GM12878 (cell line): ENCODE measurements around the gene TUT1. TPM values are rescaled to one million over a fixed set of nuclear protein-coding genes. Genes with fewer than 3 reads are reported as not detected.
A peak's percentile ranks its signal among the peaks of the same experiment; 100 is the strongest.

Source experiments
- BCL3 ChIP-seq: IDR thresholded peaks from 2 replicates; pipeline ENCODE4 v1.6.1; 2011; ENCODE audit warnings: borderline replicate concordance, low read depth, mild to moderate bottlenecking, moderate library complexity, low read length; ENCODE audit not compliant: insufficient read depth, poor library complexity, severe bottlenecking
- BCLAF1 ChIP-seq: fragments of 450-650 bp; IDR thresholded peaks from 2 replicates; pipeline ENCODE4 v1.6.1; 2017; ENCODE audit warnings: antibody characterized with exemption, mild to moderate bottlenecking, moderate library complexity
- CHD2 ChIP-seq: IDR thresholded peaks from 2 replicates; pipeline ENCODE4 v1.6.1; 2011; ENCODE audit warnings: low read depth, low read length, improper control_type of control experiment, borderline replicate concordance
- CREB1 ChIP-seq: IDR thresholded peaks from 2 replicates; pipeline ENCODE4 v1.6.1; 2012; ENCODE audit warnings: low read depth, mild to moderate bottlenecking, inconsistent platforms
- CTCF ChIP-seq, 3 experiments: IDR thresholded peaks in 2 of 3; conservative IDR thresholded peaks in 1 of 3; 2 replicates each; pipeline ENCODE4 v1.5.1; 2011; ENCODE audit warnings: low read depth in 3 of 3, low read length in 3 of 3, mild to moderate bottlenecking in 3 of 3, control low read depth in 2 of 3, moderate library complexity in 2 of 3, inconsistent platforms in 1 of 3, mixed read lengths in 1 of 3; ENCODE audit not compliant: control insufficient read depth in 2 of 3, insufficient read depth in 1 of 3; ENCODE audit errors: extremely low read depth in 1 of 3
- EGR1 ChIP-seq, 2 experiments: IDR thresholded peaks; 1 replicate in 1 of 2; 2 replicates in 1 of 2; pipeline ENCODE4 v1.6.1; 2011 to 2012; ENCODE audit warnings: low read depth in 2 of 2, low read length in 2 of 2, borderline replicate concordance in 1 of 2, mild to moderate bottlenecking in 1 of 2, moderate library complexity in 1 of 2
- ELK1 ChIP-seq: IDR thresholded peaks from 2 replicates; pipeline ENCODE4 v1.6.1; 2012; ENCODE audit warnings: low read depth, low read length, improper control_type of control experiment
- GATAD2B ChIP-seq: fragments of 450-650 bp; conservative IDR thresholded peaks from 2 replicates; pipeline ENCODE4 v1.6.1; 2017; ENCODE audit warnings: low read depth, mild to moderate bottlenecking, moderate library complexity
- HCFC1 ChIP-seq: fragments of 150-350 bp; IDR thresholded peaks from 2 replicates; pipeline ENCODE4 v1.6.1; 2014; ENCODE audit warnings: low read length
- IKZF1 ChIP-seq: fragments of 450-650 bp; conservative IDR thresholded peaks from 2 replicates; pipeline ENCODE4 v1.6.1; 2017; ENCODE audit warnings: antibody characterized with exemption, mild to moderate bottlenecking
- JUND ChIP-seq: IDR thresholded peaks from 2 replicates; pipeline ENCODE4 v1.6.1; 2012; ENCODE audit warnings: low read depth, mild to moderate bottlenecking, low read length, improper control_type of control experiment, moderate library complexity
- KLF5 ChIP-seq: fragments of 450-650 bp; IDR thresholded peaks from 2 replicates; pipeline ENCODE4 v1.6.1; 2014; ENCODE audit warnings: mild to moderate bottlenecking; ENCODE audit not compliant: partially characterized antibody
- MTA2 ChIP-seq: fragments of 450-650 bp; IDR thresholded peaks from 2 replicates; pipeline ENCODE4 v1.6.1; 2016; ENCODE audit warnings: low read depth, mild to moderate bottlenecking, moderate library complexity
- POLR2A ChIP-seq: IDR thresholded peaks from 2 replicates; pipeline ENCODE4 v1.6.1; 2011; ENCODE audit warnings: low read depth, mild to moderate bottlenecking, low read length
- RB1 ChIP-seq: fragments of 450-650 bp; formaldehyde crosslinking; IDR thresholded peaks from 2 replicates; pipeline ENCODE4 v1.6.1; 2017; ENCODE audit warnings: mild to moderate bottlenecking, borderline replicate concordance
- SMARCA5 ChIP-seq: fragments of 450-650 bp; IDR thresholded peaks from 2 replicates; pipeline ENCODE4 v1.6.1; 2017; ENCODE audit warnings: mild to moderate bottlenecking
- SMC3 ChIP-seq: IDR thresholded peaks from 2 replicates; pipeline ENCODE4 v1.6.1; 2011; ENCODE audit warnings: low read length, improper control_type of control experiment, borderline replicate concordance
- TCF12 ChIP-seq: IDR thresholded peaks from 2 replicates; pipeline ENCODE4 v1.6.1; 2011; ENCODE audit warnings: low read depth, mild to moderate bottlenecking, low read length
- TCF3 ChIP-seq: IDR thresholded peaks from 2 replicates; pipeline ENCODE4 v1.6.1; 2012; ENCODE audit warnings: low read depth, mild to moderate bottlenecking, low read length, borderline replicate concordance; ENCODE audit not compliant: insufficient read depth
- ZZZ3 ChIP-seq: IDR thresholded peaks from 2 replicates; pipeline ENCODE4 v1.6.1; 2011; ENCODE audit warnings: low read depth; ENCODE audit not compliant: control insufficient read depth, insufficient read length
- polyA plus RNA-seq, 11 experiments: library from polyadenylated mRNA; depleted of rRNA in 4 of 11; unstranded in 6 of 11; stranded (reverse) in 5 of 11; fragments of >200 nt; fragmentation: Nextera tagmentation in 4 of 11; fragmentation: Illumina TruSeq in 1 of 11; extraction: Ambion mirVana in 4 of 11; extraction: Trizol in 1 of 11; gene quantifications; 1 replicate in 1 of 11; 2 replicates in 10 of 11; pipeline versions ENCODE4 v1.2.1 to v1.2.3, GENCODE V29; 2011 to 2016; ENCODE audit warnings: inconsistent platforms in 2 of 11, missing spikeins in 2 of 11, low read depth in 1 of 11
- total RNA-seq, 4 experiments: library from RNA; depleted of rRNA in 3 of 4; stranded (reverse); fragments of >200 nt in 3 of 4; fragmentation: Illumina TruSeq in 1 of 4; extraction: Trizol in 1 of 4; gene quantifications; 2 replicates each; pipeline versions ENCODE4 v1.2.1 to v1.2.3, GENCODE V29; 2013 to 2021
- TF ChIP-seq, protein P1 (sequence below): fragments of 450-650 bp; IDR thresholded peaks from 2 replicates; pipeline ENCODE4 v1.6.1; 2017; ENCODE audit warnings: borderline replicate concordance

Gene TUT1
- total and polyA plus RNA-seq, 10 of the 15 experiments (the other 5 are each of a cell fraction or from before 2014, with no cell fraction given) = 1.1 to 29.9 (median 16.2) TPM

DNA sequence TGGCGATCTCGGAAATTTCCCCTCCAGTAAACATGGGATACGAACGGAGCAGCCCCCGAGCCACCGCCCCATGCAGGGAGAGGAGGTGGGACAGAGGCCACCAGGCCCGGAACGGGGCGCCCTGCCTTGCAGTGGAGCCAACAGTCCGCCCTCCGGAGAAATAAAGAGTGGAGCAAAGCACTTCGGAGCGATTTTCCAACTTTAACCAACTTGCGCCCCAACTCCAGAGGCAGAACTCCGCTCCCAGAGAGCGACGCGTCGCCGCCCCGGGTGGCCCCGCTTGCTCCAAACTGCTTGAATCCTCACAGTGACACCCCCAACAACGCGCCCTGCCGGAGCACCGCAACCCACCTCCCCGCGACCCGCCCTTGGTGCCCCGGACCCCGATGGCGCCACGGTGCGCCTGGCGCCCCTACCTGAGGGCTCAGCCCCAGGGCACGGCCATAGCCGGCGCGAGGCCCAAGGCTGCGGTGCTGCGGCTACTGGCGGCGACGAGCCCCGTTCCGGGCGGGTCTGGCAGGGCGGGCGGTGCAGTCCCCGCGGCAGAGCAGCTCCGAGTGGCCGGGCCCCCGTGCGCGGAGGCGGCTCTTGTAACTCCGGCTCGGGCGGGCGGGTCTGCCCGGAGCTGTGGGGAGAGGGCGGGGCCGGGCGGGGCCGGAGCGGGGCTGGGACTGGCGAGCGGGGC, 44.9 kb downstream of the TUT1 start, which contains the start of gene AHNAK (continued):
- TF ChIP-seq BCLAF1 = no peak
- TF ChIP-seq TCF3 = no peak
- TF ChIP-seq GATAD2B = peak; percentile 62
- no peak for TF ChIP-seq ELK1
- TF ChIP-seq JUND = no peak
- peak; percentile 34 for TF ChIP-seq IKZF1
- no peak for TF ChIP-seq BCL3
- 0 out of 2 replicates have a peak, but pooled peaks have one; percentile 38 for TF ChIP-seq RB1
- no peak for TF ChIP-seq CHD2
- TF ChIP-seq POLR2A = peak; percentile 78
- no peak for TF ChIP-seq CREB1
- no peak for TF ChIP-seq ZZZ3
- no peak for TF ChIP-seq MTA2
- TF ChIP-seq SMARCA5 = 0 out of 2 replicates have a peak, but pooled peaks have one; percentile 48
- TF ChIP-seq TCF12 = no peak
- TF ChIP-seq CTCF (IDR thresholded peaks at IDR 0.05 in 2 of 3, conservative IDR thresholded peaks at IDR 0.05 in 1 of 3; ENCODE audit: control insufficient read depth in 2 of 3, extremely low read depth in 1 of 3, insufficient read depth in 1 of 3, low read depth in 3 of 3, low read length in 3 of 3) = 0 out of 6 replicates have a peak, but pooled peaks of 1 of the 3 experiments have one; percentile 2
- peak in 1 of 2 experiments; percentile 50; a peak in 1 of 3 replicates for TF ChIP-seq EGR1 (IDR thresholded peaks at IDR 0.05; ENCODE audit: borderline replicate concordance in 1 of 2, low read depth in 2 of 2, low read length in 2 of 2)
- no peak; the same call in 1 of the 2 replicates for TF ChIP-seq HCFC1
- TF ChIP-seq, protein P1, sequence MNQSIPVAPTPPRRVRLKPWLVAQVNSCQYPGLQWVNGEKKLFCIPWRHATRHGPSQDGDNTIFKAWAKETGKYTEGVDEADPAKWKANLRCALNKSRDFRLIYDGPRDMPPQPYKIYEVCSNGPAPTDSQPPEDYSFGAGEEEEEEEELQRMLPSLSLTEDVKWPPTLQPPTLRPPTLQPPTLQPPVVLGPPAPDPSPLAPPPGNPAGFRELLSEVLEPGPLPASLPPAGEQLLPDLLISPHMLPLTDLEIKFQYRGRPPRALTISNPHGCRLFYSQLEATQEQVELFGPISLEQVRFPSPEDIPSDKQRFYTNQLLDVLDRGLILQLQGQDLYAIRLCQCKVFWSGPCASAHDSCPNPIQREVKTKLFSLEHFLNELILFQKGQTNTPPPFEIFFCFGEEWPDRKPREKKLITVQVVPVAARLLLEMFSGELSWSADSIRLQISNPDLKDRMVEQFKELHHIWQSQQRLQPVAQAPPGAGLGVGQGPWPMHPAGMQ = no peak
- TF ChIP-seq SMC3 = no peak
- TF ChIP-seq KLF5 = no peak
